Hypothalamus (tissue), 51 donors: ENCODE data around the gene TTPAL.
A peak's percentile ranks its signal among the peaks of the same experiment; 100 is the strongest.

Experiments
- DNase-seq, 51 donors: peaks; one replicate each; lab custom pipeline; 2025; lab: John Stamatoyannopoulos, UW

Gene TTPAL

DNA sequence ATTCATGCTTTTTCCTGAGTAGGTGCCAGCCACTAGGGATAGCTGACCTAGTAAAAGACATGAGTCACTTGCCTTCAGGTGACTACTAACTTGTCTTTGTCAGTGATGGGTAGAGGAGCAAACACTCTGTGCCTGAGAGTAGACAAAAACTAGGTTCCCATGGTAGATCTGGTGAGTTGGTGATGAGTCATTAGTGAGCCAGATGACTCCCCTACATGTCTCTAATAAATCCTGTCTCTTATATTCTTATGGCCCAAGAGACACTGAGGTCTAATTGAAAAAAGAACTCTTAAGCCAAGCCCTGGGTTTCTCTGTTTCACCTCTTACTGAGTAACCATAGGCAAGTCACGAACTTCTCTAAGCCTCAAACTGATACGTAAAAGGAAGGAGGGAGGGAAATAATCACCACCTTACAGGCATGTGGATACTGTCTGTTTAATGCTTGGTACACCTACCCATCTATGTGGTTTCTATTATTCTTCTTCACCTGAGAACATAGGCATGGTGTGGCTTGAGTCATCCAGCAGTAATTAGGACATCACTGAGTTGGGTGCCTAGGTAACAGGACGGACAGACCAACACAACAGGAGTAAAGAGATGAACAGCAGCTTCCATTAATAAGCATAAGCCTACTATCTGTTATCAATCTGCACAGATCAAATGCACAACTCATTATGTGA, 20.3 kb downstream of the TTPAL start:
- peak in 1 of 51 donors; percentile 45 for DNase-seq

DNA sequence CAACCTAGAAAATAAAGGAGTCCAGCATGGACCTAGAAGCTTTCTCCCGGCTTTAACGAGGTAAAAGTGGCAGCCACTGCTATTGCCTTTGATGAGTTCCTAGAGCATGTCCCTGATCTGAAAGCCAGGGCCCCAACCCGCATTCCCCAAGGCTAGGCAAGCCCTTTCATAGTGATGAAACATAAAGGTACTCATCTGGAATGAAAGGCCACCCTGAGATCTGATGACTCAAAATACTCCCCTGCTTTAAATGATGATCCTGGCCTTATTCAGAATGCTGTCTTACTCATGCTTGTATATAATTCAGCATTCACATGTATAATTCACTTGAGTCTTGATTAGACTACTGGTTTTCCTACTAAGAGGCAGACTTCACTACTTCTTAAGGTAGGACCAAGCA, 21.3 kb downstream of the TTPAL start:
- DNase-seq: peak in 1 of 51 donors; percentile 24

DNA sequence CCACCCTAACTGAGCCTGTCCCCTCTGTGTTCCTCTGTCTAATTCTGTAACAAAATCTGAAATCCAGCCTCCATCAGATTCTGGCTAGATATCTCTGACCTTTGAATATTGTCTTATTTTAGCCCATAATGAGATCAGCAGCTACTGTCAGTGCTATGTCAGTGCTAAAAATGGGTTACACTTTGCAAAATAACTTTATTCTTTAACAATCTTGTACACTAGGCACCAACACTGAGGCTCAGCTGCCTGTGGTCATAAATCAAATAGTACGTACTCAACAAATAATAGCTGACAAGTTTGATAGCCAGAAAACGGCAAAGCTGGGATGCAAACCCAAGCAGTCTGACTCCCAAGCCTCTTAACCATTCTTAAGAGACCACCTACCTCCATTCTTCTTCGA, 22.1 kb downstream of the TTPAL start:
- no peak for DNase-seq

DNA sequence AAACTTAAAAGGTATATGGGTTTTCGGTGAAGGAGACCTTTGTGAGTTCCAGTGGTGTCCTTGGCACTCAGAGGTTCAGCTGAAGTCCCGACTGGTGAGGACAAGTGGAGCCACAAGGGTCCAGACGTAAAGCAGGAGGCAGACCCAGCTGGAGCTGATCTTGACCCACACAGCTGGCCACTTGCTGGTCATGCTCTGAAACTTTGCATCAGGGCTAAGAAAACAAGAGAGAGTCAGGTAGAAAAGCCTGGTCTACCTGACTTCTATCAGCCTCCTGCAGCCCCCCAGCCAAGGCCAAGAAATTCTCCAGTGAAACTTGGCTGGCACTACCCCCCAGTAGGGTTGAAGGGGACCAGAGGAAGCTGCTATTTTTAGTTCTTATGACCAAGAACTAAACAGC, 24.5 kb downstream of the TTPAL start:
- no peak for DNase-seq

DNA sequence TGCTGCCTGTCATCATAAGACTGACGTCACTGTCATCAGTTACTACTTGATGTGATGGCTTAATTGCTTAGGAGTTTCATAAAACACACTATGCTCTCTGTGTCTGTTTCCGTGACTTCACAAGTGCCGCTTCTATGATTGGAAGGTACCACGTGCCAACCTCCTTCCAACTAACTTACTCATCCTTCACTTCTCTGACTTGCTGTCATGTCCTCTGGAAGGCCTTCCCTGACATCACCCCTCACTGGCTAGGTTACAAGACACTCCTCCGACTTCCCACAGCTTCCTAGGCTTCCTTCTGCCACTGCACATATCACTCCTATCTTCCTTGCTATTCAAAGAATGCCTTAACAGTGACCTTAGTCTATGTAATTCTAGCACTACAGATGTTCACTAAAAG, 25.8 kb downstream of the TTPAL start:
- peak in 1 of 51 donors; percentile 35 for DNase-seq

DNA sequence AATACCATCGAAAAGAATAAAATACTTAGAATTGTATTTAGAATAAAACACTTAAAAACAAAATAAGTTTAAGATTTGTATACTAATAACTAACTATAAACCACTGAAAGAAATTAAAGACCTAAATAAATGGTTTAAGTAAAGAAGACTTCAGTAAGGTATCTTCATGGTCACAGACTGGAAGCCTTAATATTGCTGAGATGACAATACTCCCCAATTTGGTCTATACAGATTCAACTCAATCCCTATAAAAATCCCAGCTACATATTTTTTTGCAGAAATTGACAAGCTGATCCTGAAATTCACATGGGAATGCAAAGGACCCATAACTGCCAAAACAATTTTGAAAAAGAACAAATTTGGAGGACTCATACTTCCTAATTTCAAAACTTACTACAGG, 27.3 kb downstream of the TTPAL start:
- DNase-seq: no peak

DNA sequence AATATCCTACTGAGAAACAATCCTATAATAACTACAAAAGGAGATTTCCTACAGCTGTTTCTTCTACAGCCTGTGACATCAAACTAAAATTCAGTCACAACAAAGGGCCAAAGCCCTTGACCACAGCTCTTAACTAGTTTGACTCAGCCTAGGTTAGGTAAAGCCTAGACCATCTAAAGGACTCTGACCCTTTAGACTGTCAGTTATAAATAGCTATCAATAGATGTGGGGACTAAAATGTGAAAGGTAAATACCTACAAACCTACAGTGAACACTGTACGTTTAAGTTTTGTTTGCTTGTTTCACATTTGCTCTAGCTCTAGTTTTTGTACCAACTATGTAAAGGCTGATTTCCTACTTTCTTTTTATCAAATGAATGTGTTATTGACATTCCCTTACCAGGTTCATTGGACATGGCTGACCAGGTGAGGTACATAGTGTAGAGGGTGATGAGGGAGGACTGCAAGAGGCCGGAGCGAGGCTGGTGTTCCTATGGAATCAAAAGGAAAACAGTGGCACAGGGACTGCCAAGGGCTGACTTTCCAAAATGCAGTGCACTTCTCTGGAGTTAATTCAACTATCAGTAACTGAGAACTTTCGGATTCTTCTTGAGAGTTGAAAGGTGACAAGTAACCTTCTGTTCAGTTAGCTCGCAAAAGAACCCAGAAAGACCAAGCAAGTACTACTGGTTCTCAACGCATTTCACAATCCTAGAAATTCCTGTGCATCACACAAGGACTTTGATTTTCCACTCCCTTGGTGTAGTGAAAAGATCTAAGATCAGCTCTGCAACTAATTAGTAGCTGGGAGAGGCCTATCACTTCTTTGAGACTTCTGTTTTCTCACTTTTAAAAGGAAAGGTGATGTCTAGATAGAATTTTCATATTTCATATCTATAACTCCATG, 29.0 kb downstream of the TTPAL start:
- DNase-seq: no peak

DNA sequence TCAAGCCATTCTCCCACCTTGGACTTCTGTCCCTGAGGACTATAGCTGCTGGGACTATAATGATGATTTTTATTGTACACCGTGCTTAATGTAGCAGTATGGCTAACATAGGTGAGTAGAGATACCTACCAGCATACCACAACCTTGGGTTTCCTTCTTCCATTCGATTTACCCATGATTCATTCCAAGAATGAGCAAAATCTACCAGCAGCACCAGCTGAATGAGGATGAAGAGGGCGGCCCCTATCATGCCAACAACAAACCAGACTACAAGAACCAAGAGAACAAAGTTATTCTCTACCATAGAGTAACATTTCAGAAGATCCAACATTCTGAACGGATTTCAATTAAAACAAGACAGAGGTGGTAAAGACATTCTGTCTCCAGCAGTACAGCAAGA, 34.1 kb downstream of the TTPAL start:
- DNase-seq: no peak

DNA sequence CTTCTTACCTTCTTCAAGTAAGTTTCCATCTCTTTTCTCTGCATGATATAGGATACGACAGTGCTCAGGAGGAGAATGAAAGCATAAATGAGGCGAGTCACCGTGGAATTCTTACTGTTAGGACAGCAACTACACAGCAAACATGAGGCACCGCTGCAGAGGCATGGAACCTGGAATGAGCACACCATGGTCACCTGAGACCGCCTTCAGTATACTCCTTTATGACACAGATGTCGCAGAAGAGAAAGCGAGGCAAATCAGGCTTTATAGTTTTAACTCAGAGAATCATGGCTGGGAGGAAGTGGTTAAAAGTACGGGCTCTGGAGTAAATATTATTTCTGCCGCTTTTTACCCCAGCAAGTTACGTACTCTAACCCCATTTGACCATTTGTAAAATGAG, 38.2 kb downstream of the TTPAL start:
- no peak for DNase-seq

DNA sequence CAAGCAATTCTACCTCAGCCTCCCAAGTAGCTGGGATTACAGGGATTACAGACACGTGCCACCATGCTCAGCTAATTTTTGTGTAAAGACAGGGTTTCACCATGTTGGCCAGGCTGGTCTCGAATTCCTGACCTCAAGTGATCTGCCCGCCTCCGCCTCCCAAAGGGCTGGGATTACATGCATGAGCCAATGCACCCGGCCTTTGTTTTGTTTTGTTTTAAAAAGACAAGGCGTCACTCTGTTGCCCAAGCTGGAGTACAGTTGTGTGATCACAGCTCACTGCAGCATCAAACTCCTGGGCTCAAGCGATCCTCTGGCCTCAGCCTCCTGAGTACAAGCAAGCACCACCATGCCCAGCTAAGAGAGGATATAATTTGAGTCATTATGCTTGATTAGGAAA, 40.8 kb downstream of the TTPAL start:
- DNase-seq: peak in 1 of 51 donors; percentile 14

DNA sequence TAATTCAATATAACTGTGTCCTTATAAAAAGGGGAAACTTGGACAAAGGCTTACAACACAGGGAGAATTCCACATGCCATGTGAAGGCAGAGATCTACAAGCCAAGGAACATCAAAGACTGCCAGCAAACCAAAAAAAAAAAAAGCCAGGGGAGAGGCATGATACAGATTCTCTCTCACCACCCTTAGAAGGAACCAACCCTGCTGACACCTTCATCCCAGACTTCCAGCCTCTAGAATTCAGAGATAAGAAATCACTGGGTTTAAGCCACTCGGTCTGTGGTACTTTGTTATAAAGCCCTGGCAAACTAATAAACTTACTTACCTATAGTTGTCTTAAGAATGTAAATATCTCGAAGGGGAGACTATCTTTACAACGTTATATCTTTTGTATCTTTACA, 41.8 kb downstream of the TTPAL start:
- DNase-seq: no peak

DNA sequence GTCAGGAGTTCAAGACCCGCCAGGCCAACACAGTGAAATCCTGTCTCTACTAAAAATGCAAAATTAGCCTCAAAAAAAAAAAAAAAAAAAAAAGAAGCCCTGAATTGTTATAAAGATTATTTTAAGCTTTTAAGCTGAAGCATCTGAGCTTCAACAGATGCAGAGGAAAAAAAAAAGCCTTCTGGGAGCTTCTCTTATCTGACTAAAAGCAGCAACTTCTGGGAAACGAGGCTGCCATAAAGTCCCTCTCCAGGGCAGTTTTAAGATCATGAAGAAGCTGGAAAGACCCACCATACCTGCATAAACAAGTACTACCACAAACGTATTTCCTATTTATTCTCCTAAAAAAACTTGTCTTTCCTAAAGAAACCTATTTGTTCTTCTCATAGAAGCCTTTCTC, 42.6 kb downstream of the TTPAL start:
- DNase-seq: no peak

DNA sequence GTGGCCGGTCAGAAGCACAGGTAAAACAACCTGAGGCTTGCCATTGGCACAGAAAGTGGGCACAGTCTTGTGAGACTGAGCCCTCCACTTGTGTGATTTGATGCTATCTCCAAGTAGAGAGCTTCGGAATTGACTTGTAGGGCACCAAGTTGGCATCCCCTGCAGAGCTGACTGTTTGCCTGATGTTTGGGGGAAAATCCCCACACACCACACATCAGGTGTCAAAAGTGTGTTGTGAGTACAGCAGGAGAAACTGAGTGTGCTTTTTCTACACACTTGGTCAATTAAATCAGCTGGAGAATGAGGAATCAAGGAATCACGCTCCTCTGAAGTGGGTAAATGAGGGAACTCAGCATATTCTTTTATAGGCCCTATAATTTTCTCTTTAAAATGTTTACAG, 45.2 kb downstream of the TTPAL start:
- DNase-seq: no peak

DNA sequence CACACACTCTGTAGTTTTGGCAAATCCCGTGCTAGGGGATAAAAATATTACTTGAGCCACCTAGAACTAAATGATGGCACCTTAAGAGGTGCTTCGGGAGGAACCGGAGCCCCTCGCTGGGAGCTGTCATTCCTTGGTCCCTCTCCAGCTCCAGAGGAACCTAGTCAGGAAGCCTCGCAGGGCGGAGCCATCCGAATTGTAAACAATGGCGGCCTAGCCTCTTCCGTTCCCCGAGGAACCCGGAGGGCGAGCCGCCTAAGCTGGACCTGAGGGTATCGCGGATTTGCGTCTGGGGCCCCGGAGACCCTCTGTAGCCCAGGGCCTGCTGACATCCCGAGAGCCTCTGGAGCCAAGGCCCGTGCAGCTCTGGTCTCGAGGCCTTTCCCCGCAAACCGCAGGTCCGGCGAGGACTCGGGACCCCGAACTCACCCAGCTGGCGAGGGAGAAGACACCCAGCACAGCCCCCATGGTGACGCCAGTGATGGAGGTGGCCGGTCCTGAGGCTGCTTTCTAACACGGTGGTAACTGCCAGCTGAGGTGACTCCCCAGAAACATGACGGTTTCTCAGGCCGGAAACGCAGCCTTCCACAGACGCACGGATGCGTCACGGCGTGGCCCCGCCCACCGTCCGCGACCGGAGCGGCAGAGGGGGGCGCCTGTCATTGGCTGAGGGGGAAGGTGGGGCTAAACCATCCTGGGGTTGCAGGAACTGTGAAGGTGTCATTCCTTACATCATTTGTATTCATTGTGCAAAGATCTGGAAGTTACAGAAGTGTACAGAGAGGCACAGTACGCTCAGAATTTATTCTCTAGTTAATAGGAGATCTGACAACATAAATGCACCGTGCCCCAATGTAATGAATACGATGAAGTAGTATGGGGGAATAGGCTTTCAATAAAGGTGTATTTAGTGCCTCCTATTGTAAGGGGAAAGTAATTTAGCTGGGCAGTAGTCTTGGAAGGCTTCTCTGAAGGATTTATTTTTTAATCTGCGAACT, 46.1 kb downstream of the TTPAL start, which contains the start of gene SERINC3:
TSS of gene SERINC3 (minus strand) at position 587 of the 998 bp plus-strand sequence. CDS start at position 468, 119 bp downstream.
- DNase-seq: peak; percentile 16 to 96 (median 89)

DNA sequence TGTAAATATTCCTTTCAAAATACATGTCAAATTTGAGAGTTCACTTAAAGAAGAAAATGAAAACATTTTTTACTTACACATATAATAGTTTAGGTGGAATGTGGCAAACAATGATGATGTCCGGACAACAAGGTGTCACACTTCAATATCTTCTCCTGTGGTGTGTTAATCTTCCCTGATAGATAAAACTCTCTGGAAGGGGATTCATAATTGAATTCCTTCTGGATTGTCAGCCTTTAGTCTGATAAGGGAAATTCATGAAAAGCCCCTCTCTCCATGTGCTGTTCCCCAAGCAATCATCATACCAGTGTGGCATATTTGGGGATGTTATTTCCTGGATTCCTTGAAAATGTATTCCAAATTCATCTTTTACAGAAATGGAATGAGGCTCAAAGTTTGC, 47.2 kb downstream of the TTPAL start:
- DNase-seq: no peak

DNA sequence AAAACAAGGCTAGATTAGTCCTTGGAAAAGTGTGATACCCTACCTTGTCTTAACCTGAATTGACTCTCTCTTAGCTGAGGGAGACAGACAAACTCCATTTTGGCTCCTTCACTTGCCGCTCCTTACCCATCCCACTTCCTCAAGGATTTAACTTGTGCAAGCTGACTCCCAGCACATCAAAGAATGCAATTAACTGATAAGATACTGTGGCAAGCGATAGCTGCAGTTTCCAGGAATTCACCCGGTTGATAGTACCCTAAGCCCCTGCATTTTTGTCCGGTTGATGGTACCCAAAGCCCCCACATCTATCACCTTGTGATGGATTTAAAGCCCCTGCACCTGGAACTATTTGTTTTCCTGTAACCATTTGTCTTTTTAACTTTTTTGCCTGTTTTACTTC, 48.1 kb downstream of the TTPAL start:
- no peak for DNase-seq

DNA sequence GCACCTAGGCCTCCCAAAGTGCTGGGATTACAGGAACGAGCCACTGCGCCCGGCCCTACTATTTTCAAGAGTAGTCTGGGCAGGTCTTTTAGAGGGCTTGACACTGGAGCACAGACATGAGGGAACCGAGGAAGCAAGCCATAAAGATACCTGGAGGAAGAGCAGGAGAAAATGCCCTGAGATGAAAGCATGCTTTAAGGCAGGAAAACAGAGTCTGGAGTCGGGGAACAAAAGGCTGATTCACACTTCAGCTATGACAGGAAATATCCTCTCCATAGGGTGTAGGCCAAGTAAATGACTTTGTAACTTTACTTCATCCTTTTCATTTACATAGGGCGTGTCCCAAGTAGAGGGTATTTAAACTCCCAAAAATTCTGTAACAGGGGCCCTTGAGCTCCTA, 50.5 kb downstream of the TTPAL start:
- no peak for DNase-seq

DNA sequence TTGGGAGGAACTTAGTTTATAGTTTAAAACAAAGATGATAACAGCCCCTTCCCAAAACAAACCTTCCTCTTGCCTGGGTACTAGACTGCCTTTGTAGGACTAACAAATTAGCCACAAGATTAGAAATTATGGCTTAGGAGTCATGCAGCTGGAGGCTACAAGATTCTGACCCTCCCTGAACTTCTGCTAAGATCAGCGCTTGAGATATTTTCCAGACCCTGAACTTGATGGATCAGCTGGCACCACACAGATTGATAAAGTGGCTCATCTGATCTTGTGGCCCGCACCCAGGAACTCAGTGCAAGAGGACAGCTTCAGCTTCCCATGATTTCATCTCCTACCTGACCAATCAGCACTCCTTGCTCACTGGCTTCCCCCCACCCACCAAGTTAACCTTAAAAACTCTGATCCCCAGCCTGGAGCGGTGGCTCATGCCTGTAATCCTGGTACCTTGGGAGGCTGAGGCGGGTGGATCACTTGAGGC, 52.1 kb downstream of the TTPAL start:
- no peak for DNase-seq

DNA sequence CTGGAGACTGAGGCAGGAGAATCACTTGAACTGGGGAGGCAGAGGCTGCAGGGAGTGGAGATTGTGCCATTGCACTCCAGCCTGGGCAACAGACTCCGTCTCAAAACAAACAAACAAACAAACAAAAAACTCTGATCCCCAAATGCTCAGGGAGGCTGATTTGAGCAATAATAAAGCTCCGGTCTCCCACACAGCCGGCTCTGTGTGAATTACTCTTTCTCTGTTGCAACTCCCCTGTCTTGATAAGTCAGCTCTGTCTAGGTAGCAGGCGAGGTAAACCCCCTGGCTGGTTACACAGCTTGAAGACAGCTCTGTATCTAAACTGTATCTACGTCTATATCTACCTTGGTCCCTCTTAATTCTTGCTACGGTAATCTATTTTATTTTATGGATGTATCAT, 52.6 kb downstream of the TTPAL start:
- no peak for DNase-seq

DNA sequence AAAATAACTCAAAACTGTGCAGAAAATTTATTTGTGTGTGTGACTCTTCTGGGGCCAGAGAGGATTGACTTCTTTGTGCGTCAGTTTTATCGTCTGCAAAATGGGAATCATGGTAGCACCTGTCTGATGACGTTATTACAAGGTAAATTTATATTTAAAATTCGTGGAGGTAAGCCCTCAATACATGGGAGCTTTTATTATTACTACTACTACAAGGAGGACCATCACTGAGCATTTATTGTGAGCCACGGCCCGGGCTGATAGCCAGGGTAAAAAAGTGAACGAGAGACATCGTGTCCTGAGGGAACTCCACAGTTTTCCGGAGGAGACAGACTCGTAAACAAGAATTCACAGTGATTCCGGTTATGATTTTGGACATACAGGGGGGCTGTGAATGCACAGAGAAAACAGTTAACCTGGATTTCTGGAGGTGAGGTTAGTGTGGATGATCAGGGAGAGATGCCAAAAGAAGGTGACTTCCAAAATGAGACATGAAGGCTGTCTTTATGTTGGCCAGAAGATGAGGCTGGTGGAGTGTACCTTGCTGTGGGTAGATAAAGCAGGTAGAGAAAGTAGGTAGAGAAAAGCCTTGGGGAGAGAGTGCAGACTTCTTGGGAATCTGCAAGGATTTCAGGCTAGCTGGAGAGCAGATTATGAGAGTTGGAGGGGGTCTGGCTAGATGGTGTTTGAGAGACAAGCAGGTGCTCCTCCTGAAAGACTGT, 56.7 kb downstream of the TTPAL start:
- peak in 9 of 51 donors; percentile 3 to 57 (median 8) for DNase-seq
